Endothelial cell (in vitro differentiated cells): ENCODE data around the gene CDK8. TPM values are rescaled to one million over a fixed set of nuclear protein-coding genes. Genes with fewer than 3 reads are reported as not detected.
"Not testable (repeated sequence)": the region's sequence is repeated elsewhere in the genome, so short reads cannot be mapped to it uniquely, and the experiment has no call there.

Experiments
- DNase-seq: peaks from one replicate; pipeline ENCODE4 v3.0.0; 2021; ENCODE audit warnings: low spot score
- H3K27ac Mint-ChIP-seq: one replicate; pipeline ENCODE4 v1.8.0; 2021; ENCODE audit warnings: mixed read lengths, inconsistent platforms; ENCODE audit not compliant: unreplicated experiment
- H3K27me3 Mint-ChIP-seq: one replicate; pipeline ENCODE4 v1.8.0; 2021; ENCODE audit warnings: mild to moderate bottlenecking, moderate library complexity, mixed read lengths, inconsistent platforms; ENCODE audit not compliant: unreplicated experiment
- H3K36me3 Mint-ChIP-seq: one replicate; pipeline ENCODE4 v1.8.0; 2021; ENCODE audit warnings: mild to moderate bottlenecking, low read depth, mixed read lengths, inconsistent platforms; ENCODE audit not compliant: unreplicated experiment
- H3K4me1 Mint-ChIP-seq: one replicate; pipeline ENCODE4 v1.8.0; 2021; ENCODE audit warnings: mild to moderate bottlenecking, mixed read lengths, inconsistent platforms; ENCODE audit not compliant: unreplicated experiment
- H3K4me3 Mint-ChIP-seq: one replicate; pipeline ENCODE4 v1.8.0; 2021; ENCODE audit warnings: mild to moderate bottlenecking, mixed read lengths, inconsistent platforms; ENCODE audit not compliant: unreplicated experiment
- H3K9me3 Mint-ChIP-seq: one replicate; pipeline ENCODE4 v1.8.0; 2021; ENCODE audit warnings: mixed read lengths, inconsistent platforms; ENCODE audit not compliant: unreplicated experiment
- CTCF ChIP-seq: fragments of 200-600 bp; sonication (generic); IDR thresholded peaks from one replicate; pipeline ENCODE4 v1.5.0; 2021; ENCODE audit warnings: antibody characterized with exemption; ENCODE audit not compliant: unreplicated experiment
- total RNA-seq: library from RNA; stranded (reverse); fragmentation: NEBNext Ultra II Directional; extraction: Animal tissue kit (Norgen Biotek cat#: 25700); gene quantifications from one replicate; pipeline ENCODE4 v1.2.1, GENCODE V29; 2021; ENCODE audit not compliant: unreplicated experiment

CDK8 gene
- total RNA-seq, 1 donor from 2014 or later, result 18.1 TPM

GRCh38 chr13:26270707-26271106 is 16.8 kb downstream of the CDK8 start:
- Mint-ChIP-seq H3K36me3 (no peaks in the 10 kb centered on the region), H3K27ac (no peak overlapping the region), H3K4me1 (peaks cover 6% of the 10 kb centered on the region), H3K9me3 (no peaks in the 10 kb centered on the region), H3K4me3 (no peak overlapping the region), H3K27me3 (no peaks in the 10 kb centered on the region)
- DNase-seq, result no peak
- TF ChIP-seq CTCF, result no peak

GRCh38 chr13:26272621-26273020 is 18.7 kb downstream of the CDK8 start:
- Mint-ChIP-seq H3K4me1 (peaks cover 15% of the 10 kb centered on the region), H3K9me3 (no peaks in the 10 kb centered on the region), H3K4me3 (no peak overlapping the region), H3K27me3 (no peaks in the 10 kb centered on the region), H3K36me3 (no peaks in the 10 kb centered on the region), H3K27ac (no peak overlapping the region)
- DNase-seq, result no peak
- TF ChIP-seq CTCF, result no peak

- DNase-seq, result no peak
- H3K4me3 Mint-ChIP-seq, result no peak overlapping the region
- H3K9me3 Mint-ChIP-seq, result no peaks in the 10 kb centered on the region
Observed at GRCh38 chr13:26280295-26280694, 26.4 kb downstream of the CDK8 start.

GRCh38 chr13:26280822-26281221 is 26.9 kb downstream of the CDK8 start:
- H3K27ac Mint-ChIP-seq, result no peak overlapping the region
- TF ChIP-seq CTCF, result no peak
- H3K36me3 Mint-ChIP-seq, result peaks cover 5% of the 10 kb centered on the region
- peaks cover 48% of the 10 kb centered on the region for H3K4me1 Mint-ChIP-seq
- no peaks in the 10 kb centered on the region for H3K9me3 Mint-ChIP-seq
- no peak for DNase-seq
- H3K27me3 Mint-ChIP-seq, result peaks cover 1% of the 10 kb centered on the region
- H3K4me3 Mint-ChIP-seq, result no peak overlapping the region

More at GRCh38 chr13:26280295-26280694, 26.4 kb downstream of the CDK8 start:
- peaks cover 5% of the 10 kb centered on the region for H3K36me3 Mint-ChIP-seq
- H3K27me3 Mint-ChIP-seq, result peaks cover 1% of the 10 kb centered on the region
- H3K4me1 Mint-ChIP-seq, result peaks cover 44% of the 10 kb centered on the region
- no peak overlapping the region for H3K27ac Mint-ChIP-seq
- no peak for TF ChIP-seq CTCF

GRCh38 chr13:26285911-26286310 is 32.0 kb downstream of the CDK8 start:
- not testable (repeated sequence) for H3K27ac Mint-ChIP-seq, H3K36me3 Mint-ChIP-seq, H3K9me3 Mint-ChIP-seq, H3K27me3 Mint-ChIP-seq, DNase-seq, H3K4me3 Mint-ChIP-seq
- peaks cover 17% of the 10 kb centered on the region for H3K4me1 Mint-ChIP-seq

- H3K27ac Mint-ChIP-seq, DNase-seq, H3K9me3 Mint-ChIP-seq, H3K4me3 Mint-ChIP-seq, H3K36me3 Mint-ChIP-seq, H3K27me3 Mint-ChIP-seq: not testable (repeated sequence)
- peaks cover 16% of the 10 kb centered on the region for H3K4me1 Mint-ChIP-seq
Observed at GRCh38 chr13:26288838-26289237, 34.9 kb downstream of the CDK8 start.
